Measurements from ENCODE around the gene PUM2. TPM values are rescaled to one million over a fixed set of nuclear protein-coding genes. Genes with fewer than 3 reads are reported as not detected.

Gene PUM2
- total RNA-seq, 1 experiment from 2014 or later, result 104 TPM

DNA sequence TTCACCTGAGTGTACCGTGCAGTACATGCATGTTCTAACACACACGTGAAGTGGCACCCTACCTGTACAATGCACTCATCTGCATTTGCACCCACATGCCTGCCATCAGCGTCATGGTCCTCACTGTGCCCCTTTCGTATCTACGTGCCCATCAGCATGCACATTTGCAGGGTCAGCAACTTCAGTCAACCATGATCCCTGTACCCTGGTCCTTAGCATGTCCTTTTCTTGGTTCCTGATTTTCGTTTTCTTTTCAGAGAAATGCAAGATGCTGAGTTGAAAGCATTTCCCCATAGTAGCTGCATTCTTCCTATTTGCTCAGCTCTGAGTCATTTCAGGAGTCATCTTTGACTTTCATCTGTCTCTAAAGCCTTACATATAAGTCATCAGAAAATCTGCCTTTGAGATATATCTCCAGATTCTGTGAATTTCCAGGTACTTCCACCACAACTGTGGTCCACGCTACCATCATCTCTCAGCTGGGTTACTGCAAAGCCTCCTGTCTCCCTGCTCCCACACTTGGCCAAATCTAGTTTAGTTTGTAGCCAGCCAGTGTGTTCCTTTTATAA, 14.7 kb upstream of the PUM2 start:
- H3K36me3 Mint-ChIP-seq, result peaks cover 3% of the 10 kb centered on the region
- peaks cover 3% of the 10 kb centered on the region; the same call in 1 of the 2 replicates for H3K27me3 Mint-ChIP-seq (ENCODE audit: low read depth)
- CTCF ChIA-PET, result no interaction called here
- no peaks in the 10 kb centered on the region for H3K4me1 Mint-ChIP-seq
- H3K27ac Mint-ChIP-seq, result no peak overlapping the region
- peaks cover 20% of the 10 kb centered on the region for H3K9me3 Mint-ChIP-seq
- POLR2A ChIA-PET, result no interaction called here
- no peak for DNase-seq (ENCODE audit: low spot score)
- TF ChIP-seq ZNF512 (CRISPR knock-in tag; IDR thresholded peaks at IDR 0.05; ENCODE audit: borderline replicate concordance) (no peak), NR3C1 (CRISPR knock-in tag; conservative IDR thresholded peaks at IDR 0.05; ENCODE audit: low read depth) (no peak), ATF2 (CRISPR knock-in tag; IDR thresholded peaks at IDR 0.05; ENCODE audit: borderline replicate concordance, low read depth) (no peak), USF1 (CRISPR knock-in tag; IDR thresholded peaks at IDR 0.05) (no peak), ZSCAN18 (CRISPR knock-in tag; IDR thresholded peaks at IDR 0.05) (no peak), NR1H2 (CRISPR knock-in tag; IDR thresholded peaks at IDR 0.05) (no peak), CBFB (CRISPR knock-in tag; IDR thresholded peaks at IDR 0.05; ENCODE audit: low read depth) (no peak)
- TF ChIP-seq, protein P1, sequence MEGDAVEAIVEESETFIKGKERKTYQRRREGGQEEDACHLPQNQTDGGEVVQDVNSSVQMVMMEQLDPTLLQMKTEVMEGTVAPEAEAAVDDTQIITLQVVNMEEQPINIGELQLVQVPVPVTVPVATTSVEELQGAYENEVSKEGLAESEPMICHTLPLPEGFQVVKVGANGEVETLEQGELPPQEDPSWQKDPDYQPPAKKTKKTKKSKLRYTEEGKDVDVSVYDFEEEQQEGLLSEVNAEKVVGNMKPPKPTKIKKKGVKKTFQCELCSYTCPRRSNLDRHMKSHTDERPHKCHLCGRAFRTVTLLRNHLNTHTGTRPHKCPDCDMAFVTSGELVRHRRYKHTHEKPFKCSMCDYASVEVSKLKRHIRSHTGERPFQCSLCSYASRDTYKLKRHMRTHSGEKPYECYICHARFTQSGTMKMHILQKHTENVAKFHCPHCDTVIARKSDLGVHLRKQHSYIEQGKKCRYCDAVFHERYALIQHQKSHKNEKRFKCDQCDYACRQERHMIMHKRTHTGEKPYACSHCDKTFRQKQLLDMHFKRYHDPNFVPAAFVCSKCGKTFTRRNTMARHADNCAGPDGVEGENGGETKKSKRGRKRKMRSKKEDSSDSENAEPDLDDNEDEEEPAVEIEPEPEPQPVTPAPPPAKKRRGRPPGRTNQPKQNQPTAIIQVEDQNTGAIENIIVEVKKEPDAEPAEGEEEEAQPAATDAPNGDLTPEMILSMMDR (IDR thresholded peaks at IDR 0.05), result no peak
- no peak for ATAC-seq
- H3K4me3 Mint-ChIP-seq, result no peak overlapping the region

DNA sequence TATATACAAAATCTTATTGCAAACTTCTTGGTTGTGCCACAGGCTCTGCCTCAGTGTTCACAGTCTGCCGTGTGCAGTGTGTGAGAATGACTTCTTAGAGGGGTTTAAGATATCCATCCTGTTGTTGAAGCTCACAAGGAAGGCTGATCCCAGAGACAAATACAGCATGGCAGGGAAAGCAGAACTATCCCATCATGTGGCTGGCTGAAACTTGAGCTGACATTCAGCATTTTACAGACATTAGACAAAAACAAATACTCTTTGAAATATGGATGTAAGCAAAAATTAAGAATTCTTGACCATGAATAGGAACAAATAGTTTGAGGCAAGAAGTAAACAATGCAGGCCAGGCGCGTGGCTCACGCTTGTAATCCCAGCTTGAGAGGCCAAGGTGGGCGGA, 12.9 kb upstream of the PUM2 start:
- Mint-ChIP-seq H3K4me3 (no peak overlapping the region), H3K4me1 (no peaks in the 10 kb centered on the region), H3K36me3 (peaks cover 3% of the 10 kb centered on the region), H3K9me3 (peaks cover 20% of the 10 kb centered on the region), H3K27ac (no peak overlapping the region), H3K27me3 (ENCODE audit: low read depth) (peaks cover 3% of the 10 kb centered on the region; the same call in 1 of the 2 replicates)
- CTCF ChIA-PET, result no interaction called here
- DNase-seq (ENCODE audit: low spot score) (no peak), ATAC-seq (no peak)
- POLR2A ChIA-PET, result interaction anchor here (0.6 kb wide), 1 partner anchor 142 kb away, joined by 3 read pairs; no protein-coding TSS in a partner anchor
- TF ChIP-seq, protein P2, sequence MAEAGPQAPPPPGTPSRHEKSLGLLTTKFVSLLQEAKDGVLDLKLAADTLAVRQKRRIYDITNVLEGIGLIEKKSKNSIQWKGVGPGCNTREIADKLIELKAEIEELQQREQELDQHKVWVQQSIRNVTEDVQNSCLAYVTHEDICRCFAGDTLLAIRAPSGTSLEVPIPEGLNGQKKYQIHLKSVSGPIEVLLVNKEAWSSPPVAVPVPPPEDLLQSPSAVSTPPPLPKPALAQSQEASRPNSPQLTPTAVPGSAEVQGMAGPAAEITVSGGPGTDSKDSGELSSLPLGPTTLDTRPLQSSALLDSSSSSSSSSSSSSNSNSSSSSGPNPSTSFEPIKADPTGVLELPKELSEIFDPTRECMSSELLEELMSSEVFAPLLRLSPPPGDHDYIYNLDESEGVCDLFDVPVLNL (CRISPR knock-in tag; IDR thresholded peaks at IDR 0.05; ENCODE audit: borderline replicate concordance, low read depth), result no peak
- no peak for TF ChIP-seq ZBTB21 (CRISPR knock-in tag; IDR thresholded peaks at IDR 0.05; ENCODE audit: borderline replicate concordance)
- TF ChIP-seq ZNF416 (CRISPR knock-in tag; IDR thresholded peaks at IDR 0.05), result no peak
- no peak for TF ChIP-seq ATF1 (CRISPR knock-in tag; IDR thresholded peaks at IDR 0.05)
- no peak for TF ChIP-seq TCF7 (CRISPR knock-in tag; IDR thresholded peaks at IDR 0.05; ENCODE audit: low read depth)
- TF ChIP-seq, protein P3, sequence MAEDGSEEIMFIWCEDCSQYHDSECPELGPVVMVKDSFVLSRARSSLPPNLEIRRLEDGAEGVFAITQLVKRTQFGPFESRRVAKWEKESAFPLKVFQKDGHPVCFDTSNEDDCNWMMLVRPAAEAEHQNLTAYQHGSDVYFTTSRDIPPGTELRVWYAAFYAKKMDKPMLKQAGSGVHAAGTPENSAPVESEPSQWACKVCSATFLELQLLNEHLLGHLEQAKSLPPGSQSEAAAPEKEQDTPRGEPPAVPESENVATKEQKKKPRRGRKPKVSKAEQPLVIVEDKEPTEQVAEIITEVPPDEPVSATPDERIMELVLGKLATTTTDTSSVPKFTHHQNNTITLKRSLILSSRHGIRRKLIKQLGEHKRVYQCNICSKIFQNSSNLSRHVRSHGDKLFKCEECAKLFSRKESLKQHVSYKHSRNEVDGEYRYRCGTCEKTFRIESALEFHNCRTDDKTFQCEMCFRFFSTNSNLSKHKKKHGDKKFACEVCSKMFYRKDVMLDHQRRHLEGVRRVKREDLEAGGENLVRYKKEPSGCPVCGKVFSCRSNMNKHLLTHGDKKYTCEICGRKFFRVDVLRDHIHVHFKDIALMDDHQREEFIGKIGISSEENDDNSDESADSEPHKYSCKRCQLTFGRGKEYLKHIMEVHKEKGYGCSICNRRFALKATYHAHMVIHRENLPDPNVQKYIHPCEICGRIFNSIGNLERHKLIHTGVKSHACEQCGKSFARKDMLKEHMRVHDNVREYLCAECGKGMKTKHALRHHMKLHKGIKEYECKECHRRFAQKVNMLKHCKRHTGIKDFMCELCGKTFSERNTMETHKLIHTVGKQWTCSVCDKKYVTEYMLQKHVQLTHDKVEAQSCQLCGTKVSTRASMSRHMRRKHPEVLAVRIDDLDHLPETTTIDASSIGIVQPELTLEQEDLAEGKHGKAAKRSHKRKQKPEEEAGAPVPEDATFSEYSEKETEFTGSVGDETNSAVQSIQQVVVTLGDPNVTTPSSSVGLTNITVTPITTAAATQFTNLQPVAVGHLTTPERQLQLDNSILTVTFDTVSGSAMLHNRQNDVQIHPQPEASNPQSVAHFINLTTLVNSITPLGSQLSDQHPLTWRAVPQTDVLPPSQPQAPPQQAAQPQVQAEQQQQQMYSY (CRISPR knock-in tag; IDR thresholded peaks at IDR 0.05), result no peak
- no peak for TF ChIP-seq AFF4 (CRISPR knock-in tag; IDR thresholded peaks at IDR 0.05; ENCODE audit: borderline replicate concordance)
- TF ChIP-seq ZNF423 (CRISPR knock-in tag; IDR thresholded peaks at IDR 0.05), result no peak
- TF ChIP-seq ZNF138 (CRISPR knock-in tag; conservative IDR thresholded peaks at IDR 0.05), result no peak
- no peak for TF ChIP-seq ZNF121 (CRISPR knock-in tag; IDR thresholded peaks at IDR 0.05)
- no peak for TF ChIP-seq ZNF219 (CRISPR knock-in tag; IDR thresholded peaks at IDR 0.05; ENCODE audit: borderline replicate concordance)
